Measurements from ENCODE around the gene DNAH3.
"Not testable (repeated sequence)": the region's sequence is repeated elsewhere in the genome, so short reads cannot be mapped to it uniquely, and the experiment has no call there.

Gene DNAH3

GRCh38 chr16:20933589-20933988, 217.1 kb downstream of the DNAH3 start:
- no peaks in the 10 kb centered on the region for H4K20me1 ChIP-seq (ENCODE audit: insufficient read depth)
- H3K79me2 ChIP-seq (ENCODE audit: insufficient read depth, low read depth): no peaks in the 10 kb centered on the region
- H3K9ac ChIP-seq: no peak overlapping the region
- no peak overlapping the region for H3K4me2 ChIP-seq
- H3K36me3 ChIP-seq (ENCODE audit: insufficient read depth): no peaks in the 10 kb centered on the region
- H3K4me3 ChIP-seq (IDR thresholded peaks at IDR 0.05; ENCODE audit: insufficient read depth, low read depth, low read length): no peak overlapping the region
- no peak overlapping the region for H2AFZ ChIP-seq (ENCODE audit: low read depth)
- H3K27me3 ChIP-seq (ENCODE audit: insufficient read depth, low read depth): no peaks in the 10 kb centered on the region
- H3K27ac ChIP-seq: no peak overlapping the region
- no peaks in the 10 kb centered on the region for H3K4me1 ChIP-seq (ENCODE audit: low read depth, poor library complexity, severe bottlenecking)
- TF ChIP-seq CTCF (conservative IDR thresholded peaks at IDR 0.05; ENCODE audit: low read depth, low read length): no peak

- Histone ChIP-seq H3K79me2 (ENCODE audit: insufficient read depth, low read depth) (no peaks in the 10 kb centered on the region), H3K4me3 (IDR thresholded peaks at IDR 0.05; ENCODE audit: insufficient read depth, low read depth, low read length) (no peak overlapping the region), H4K20me1 (ENCODE audit: insufficient read depth) (no peaks in the 10 kb centered on the region), H3K4me2 (no peak overlapping the region), H3K4me1 (ENCODE audit: low read depth, poor library complexity, severe bottlenecking) (no peaks in the 10 kb centered on the region), H3K27ac (no peak overlapping the region), H2AFZ (ENCODE audit: low read depth) (no peak overlapping the region), H3K27me3 (ENCODE audit: insufficient read depth, low read depth) (no peaks in the 10 kb centered on the region), H3K36me3 (ENCODE audit: insufficient read depth) (no peaks in the 10 kb centered on the region), H3K9ac (no peak overlapping the region)
- no peak for TF ChIP-seq CTCF (conservative IDR thresholded peaks at IDR 0.05; ENCODE audit: low read depth, low read length)
Observed at GRCh38 chr16:20931066-20931600, 219.5 kb downstream of the DNAH3 start.

GRCh38 chr16:20930365-20930690, 220.3 kb downstream of the DNAH3 start:
- H3K4me3 ChIP-seq (IDR thresholded peaks at IDR 0.05; ENCODE audit: insufficient read depth, low read depth, low read length): no peak overlapping the region
- H4K20me1 ChIP-seq (ENCODE audit: insufficient read depth): no peaks in the 10 kb centered on the region
- no peaks in the 10 kb centered on the region for H3K79me2 ChIP-seq (ENCODE audit: insufficient read depth, low read depth)
- no peaks in the 10 kb centered on the region for H3K36me3 ChIP-seq (ENCODE audit: insufficient read depth)
- no peak overlapping the region for H2AFZ ChIP-seq (ENCODE audit: low read depth)
- no peak overlapping the region for H3K27ac ChIP-seq
- H3K27me3 ChIP-seq (ENCODE audit: insufficient read depth, low read depth): no peaks in the 10 kb centered on the region
- TF ChIP-seq CTCF (conservative IDR thresholded peaks at IDR 0.05; ENCODE audit: low read depth, low read length): no peak
- H3K4me1 ChIP-seq (ENCODE audit: low read depth, poor library complexity, severe bottlenecking): no peaks in the 10 kb centered on the region
- H3K4me2 ChIP-seq: no peak overlapping the region
- H3K9ac ChIP-seq: no peak overlapping the region

GRCh38 chr16:20929676-20930364, 220.8 kb downstream of the DNAH3 start:
- H3K79me2 ChIP-seq (ENCODE audit: insufficient read depth, low read depth); H2AFZ ChIP-seq (ENCODE audit: low read depth); H3K4me3 ChIP-seq (IDR thresholded peaks at IDR 0.05; ENCODE audit: insufficient read depth, low read depth, low read length); H3K27me3 ChIP-seq (ENCODE audit: insufficient read depth, low read depth); H3K27ac ChIP-seq; H4K20me1 ChIP-seq (ENCODE audit: insufficient read depth); H3K9ac ChIP-seq; H3K4me1 ChIP-seq (ENCODE audit: low read depth, poor library complexity, severe bottlenecking); H3K36me3 ChIP-seq (ENCODE audit: insufficient read depth); H3K4me2 ChIP-seq: not testable (repeated sequence)

GRCh38 chr16:20928774-20929411, 221.8 kb downstream of the DNAH3 start:
- H4K20me1 ChIP-seq (ENCODE audit: insufficient read depth): no peaks in the 10 kb centered on the region
- no peak for TF ChIP-seq CTCF (conservative IDR thresholded peaks at IDR 0.05; ENCODE audit: low read depth, low read length)
- H3K9ac ChIP-seq: no peak overlapping the region
- no peak overlapping the region for H3K27ac ChIP-seq
- H3K4me3 ChIP-seq (IDR thresholded peaks at IDR 0.05; ENCODE audit: insufficient read depth, low read depth, low read length): no peak overlapping the region
- no peak overlapping the region for H2AFZ ChIP-seq (ENCODE audit: low read depth)
- H3K4me1 ChIP-seq (ENCODE audit: low read depth, poor library complexity, severe bottlenecking): no peaks in the 10 kb centered on the region
- H3K27me3 ChIP-seq (ENCODE audit: insufficient read depth, low read depth): no peaks in the 10 kb centered on the region
- H3K79me2 ChIP-seq (ENCODE audit: insufficient read depth, low read depth): no peaks in the 10 kb centered on the region
- no peaks in the 10 kb centered on the region for H3K36me3 ChIP-seq (ENCODE audit: insufficient read depth)
- no peak overlapping the region for H3K4me2 ChIP-seq
